Sigmoid colon (tissue), 7 donors: ENCODE measurements around the gene CDH13. TPM values are rescaled to one million over a fixed set of nuclear protein-coding genes. Genes with fewer than 3 reads are reported as not detected.

Experiments used
- DNase-seq: peaks from one replicate; pipeline ENCODE4 v3.0.0-alpha.2; 2019
- H3K27ac ChIP-seq, 4 donors: fragments of 200-600 bp; sonication (generic); one replicate each; pipeline ENCODE4 v1.5.1; 2016 to 2019; ENCODE audit warnings: mild to moderate bottlenecking in 1 of 4
- H3K27me3 ChIP-seq, 3 donors: fragments of 200-600 bp; sonication (generic); one replicate each; pipeline ENCODE4 v1.5.1; 2019; ENCODE audit warnings: mild to moderate bottlenecking in 1 of 3
- H3K36me3 ChIP-seq, 4 donors: fragments of 200-600 bp; sonication (generic); one replicate each; pipeline ENCODE4 v1.5.1; 2016 to 2019
- H3K4me1 ChIP-seq, 4 donors: fragments of 200-600 bp; sonication (generic); one replicate each; pipeline ENCODE4 v1.5.1; 2017 to 2019
- H3K4me3 ChIP-seq, 4 donors: fragments of 200-600 bp; sonication (generic); one replicate each; pipeline ENCODE4 v1.5.1; 2017 to 2019; ENCODE audit warnings: mild to moderate bottlenecking in 2 of 4, moderate library complexity in 1 of 4
- H3K9me3 ChIP-seq, 4 donors: fragments of 200-600 bp in 3 of 4; sonication (generic) in 3 of 4; one replicate each; pipeline versions ENCODE4 v1.5.1 to v1.6.1; 2013 to 2019
- CTCF ChIP-seq, 4 experiments: fragments of 450-650 bp in 3 of 4; fragments of 200-600 bp in 1 of 4; IDR thresholded peaks; one replicate each; pipeline ENCODE4 v1.5.1; 2016 to 2019; ENCODE audit warnings: antibody characterized with exemption in 4 of 4, mild to moderate bottlenecking in 3 of 4, moderate library complexity in 2 of 4
- EP300 ChIP-seq, 4 donors: sonication (generic); formaldehyde crosslinking; IDR thresholded peaks; one replicate each; pipeline ENCODE4 v1.6.1; 2017; ENCODE audit warnings: antibody characterized with exemption in 4 of 4
- POLR2A ChIP-seq, 2 donors: fragments of 450-650 bp; IDR thresholded peaks; one replicate each; pipeline ENCODE4 v1.6.1; 2016; ENCODE audit warnings: antibody characterized with exemption in 2 of 2, mild to moderate bottlenecking in 2 of 2, moderate library complexity in 2 of 2
- POLR2AphosphoS5 ChIP-seq, 4 donors: sonication (generic); formaldehyde crosslinking; IDR thresholded peaks; one replicate each; pipeline ENCODE4 v1.6.1; 2017; ENCODE audit warnings: antibody characterized with exemption in 4 of 4
- WGBS, 2 donors: extraction: QIAGEN DNeasy Blood & Tissue Kit; methylation state at CpG; one replicate each; pipeline ENCODE4 v1.1.7; 2013; 5-methylcytosine and 5-hydroxymethylcytosine counted together
- intact Hi-C: fragments of 100-400 bp; cut with DNase I; formaldehyde crosslinking; loops from one replicate; pipeline ENCODE4 v1.15.1; 2023
- polyA plus RNA-seq, 3 donors: library from polyadenylated mRNA; stranded (reverse); fragments of 200-250 nt; gene quantifications; one replicate each; pipeline ENCODE4 v1.2.3, GENCODE V29; 2013
- total RNA-seq, 4 donors: library from RNA; depleted of rRNA; stranded (reverse); fragments of >200 nt; gene quantifications; one replicate each; pipeline ENCODE4 v1.1.0, GENCODE V29; 2016
- donor health status: healthy with polysubstance abuse.
- donor health status: Bipolar disorder and iron deficiency.
- donor health status: healthy.

CDH13 gene
- total and polyA plus RNA-seq, 7 donors: 0.60 to 17.6 (median 11.8) TPM

DNA sequence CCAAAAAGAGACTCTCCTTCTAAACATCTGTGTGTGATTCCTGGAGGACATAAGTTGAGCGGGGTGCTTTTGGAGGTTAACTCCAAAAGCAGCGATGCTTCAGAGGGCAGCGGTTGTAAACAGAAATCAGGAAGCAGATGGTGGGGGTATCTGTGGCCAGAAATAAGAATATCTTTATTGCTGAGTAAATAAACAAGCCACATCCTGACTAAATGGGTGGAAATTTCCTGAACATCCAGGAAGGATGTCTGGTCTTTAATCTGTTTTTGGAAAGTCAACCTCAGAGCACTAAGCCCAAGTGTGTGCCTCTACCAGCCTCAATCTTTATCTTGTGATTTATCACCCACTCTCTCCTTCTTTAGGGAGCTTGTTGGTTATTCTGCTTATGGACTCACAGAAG is 123.3 kb downstream of the CDH13 start:
- WGBS, 2 donors: 43 to 74% methylated on average over 3 of the region's 3 CpGs
- intact Hi-C loops: no loop called here
- Histone ChIP-seq H3K36me3 (no peaks in the 10 kb centered on the region), H3K4me3 (no peak overlapping the region), H3K27ac (no peak overlapping the region), H3K9me3 (no peaks in the 10 kb centered on the region), H3K4me1 (peaks cover 0 to 8% (median 0%) of the 10 kb centered on the region in 4 donors), H3K27me3 (no peaks in the 10 kb centered on the region)
- TF ChIP-seq EP300 (IDR thresholded peaks at IDR 0.05) (no peak), POLR2A (IDR thresholded peaks at IDR 0.05) (no peak), POLR2AphosphoS5 (IDR thresholded peaks at IDR 0.05) (no peak), CTCF (IDR thresholded peaks at IDR 0.05) (no peak)
- DNase-seq: no peak

GRCh38 chr16:82751020-82751419 is 124.3 kb downstream of the CDH13 start:
- H3K36me3 ChIP-seq: no peaks in the 10 kb centered on the region
- no peak overlapping the region for H3K27ac ChIP-seq
- no peaks in the 10 kb centered on the region for H3K27me3 ChIP-seq
- H3K4me3 ChIP-seq: no peak overlapping the region
- WGBS, 2 donors: 90 to 95% methylated on average over 2 of the region's 2 CpGs
- intact Hi-C loops: no loop called here
- no peak for DNase-seq
- peaks cover 0 to 8% (median 0%) of the 10 kb centered on the region in 4 donors for H3K4me1 ChIP-seq
- no peaks in the 10 kb centered on the region for H3K9me3 ChIP-seq
- TF ChIP-seq POLR2A (IDR thresholded peaks at IDR 0.05): no peak

GRCh38 chr16:82752172-82752571 is 125.4 kb downstream of the CDH13 start:
- TF ChIP-seq CTCF (IDR thresholded peaks at IDR 0.05): no peak
- no peak for TF ChIP-seq POLR2AphosphoS5 (IDR thresholded peaks at IDR 0.05)
- no peak for TF ChIP-seq POLR2A (IDR thresholded peaks at IDR 0.05)
- TF ChIP-seq EP300 (IDR thresholded peaks at IDR 0.05): no peak
- H3K9me3 ChIP-seq: no peaks in the 10 kb centered on the region
- H3K4me1 ChIP-seq: peaks cover 0 to 8% (median 0%) of the 10 kb centered on the region in 4 donors
- no peak for DNase-seq
- no peak overlapping the region for H3K4me3 ChIP-seq
- H3K27me3 ChIP-seq: no peaks in the 10 kb centered on the region
- 96 to 98% methylated on average over 5 of the region's 5 CpGs for WGBS, 2 donors
- no peaks in the 10 kb centered on the region for H3K36me3 ChIP-seq
- H3K27ac ChIP-seq: no peak overlapping the region
- intact Hi-C loops: no loop called here

DNA sequence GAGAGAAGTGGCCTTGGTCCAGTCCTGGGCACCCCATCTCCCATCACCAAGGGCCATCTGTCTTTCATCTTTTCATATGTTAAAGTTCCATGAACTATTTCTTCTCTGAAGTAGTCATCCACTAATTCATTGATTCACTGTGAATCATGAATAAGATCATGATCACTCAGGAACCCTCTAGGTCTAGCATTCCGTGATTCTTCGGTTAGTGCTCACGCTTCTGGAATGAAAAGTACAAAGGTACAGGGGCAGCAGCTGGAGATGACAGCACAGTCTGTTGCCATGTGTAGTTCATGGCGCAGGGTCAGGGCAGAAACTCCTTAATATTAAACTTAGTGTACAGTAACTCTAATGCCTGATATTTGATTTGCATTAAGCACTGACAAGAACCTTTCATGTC is 127.1 kb downstream of the CDH13 start:
- WGBS, 2 donors: 93 to 96% methylated on average over 4 of the region's 4 CpGs
- no peaks in the 10 kb centered on the region for H3K4me1 ChIP-seq
- no peaks in the 10 kb centered on the region for H3K27me3 ChIP-seq
- H3K36me3 ChIP-seq: no peaks in the 10 kb centered on the region
- no peaks in the 10 kb centered on the region for H3K9me3 ChIP-seq
- intact Hi-C loops: no loop called here
- TF ChIP-seq CTCF (IDR thresholded peaks at IDR 0.05) (no peak), POLR2AphosphoS5 (IDR thresholded peaks at IDR 0.05) (no peak), EP300 (IDR thresholded peaks at IDR 0.05) (no peak), POLR2A (IDR thresholded peaks at IDR 0.05) (no peak)
- no peak overlapping the region for H3K27ac ChIP-seq
- no peak overlapping the region for H3K4me3 ChIP-seq
- no peak for DNase-seq

DNA sequence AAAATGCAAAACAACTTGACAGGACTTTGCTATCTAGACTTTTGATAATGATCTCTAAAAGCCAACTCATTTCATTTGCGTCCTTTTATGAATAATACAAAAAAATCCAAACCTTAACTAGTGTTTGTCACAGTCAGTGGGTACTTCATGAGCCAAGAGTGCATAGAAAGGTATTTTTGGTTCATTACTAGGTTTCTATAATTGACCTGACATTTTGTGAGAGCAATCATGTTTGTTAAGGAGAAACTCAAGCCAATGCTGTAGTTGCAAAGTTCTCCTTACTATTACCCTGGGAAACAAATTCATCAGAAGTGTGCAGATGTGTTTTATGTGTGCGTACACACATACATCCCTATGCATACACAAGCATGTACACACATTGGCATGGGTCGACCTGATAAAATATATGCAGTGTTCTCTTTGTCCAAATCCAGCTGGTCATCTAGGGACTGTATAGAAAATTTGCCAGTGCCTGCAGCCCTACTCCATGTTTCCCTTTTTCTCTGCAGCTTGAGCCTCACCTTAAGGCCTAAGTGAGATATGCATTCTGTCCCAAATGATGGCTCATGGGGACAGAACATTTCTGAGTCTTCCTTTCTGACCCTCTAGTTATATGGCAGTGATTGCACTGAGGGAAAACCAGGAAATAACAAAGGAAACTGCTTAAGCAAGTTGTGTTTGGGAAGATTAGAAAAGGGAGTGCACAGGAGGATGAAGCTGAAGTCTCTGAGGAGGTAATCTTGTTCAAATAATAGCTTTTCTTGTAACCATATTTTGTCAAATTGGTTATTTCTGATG is 128.1 kb downstream of the CDH13 start:
- H3K27me3 ChIP-seq: no peaks in the 10 kb centered on the region
- WGBS, 2 donors: 73 to 94% methylated on average over 3 of the region's 3 CpGs
- no peak for DNase-seq
- no peak overlapping the region for H3K4me3 ChIP-seq
- no peaks in the 10 kb centered on the region for H3K4me1 ChIP-seq
- H3K9me3 ChIP-seq: no peaks in the 10 kb centered on the region
- no peak overlapping the region for H3K27ac ChIP-seq
- intact Hi-C loops: no loop called here
- no peak for TF ChIP-seq EP300 (IDR thresholded peaks at IDR 0.05)
- H3K36me3 ChIP-seq: no peaks in the 10 kb centered on the region
